OCI-LY1 (cell line): Measurements from ENCODE around the gene HYDIN.

ENCODE experiments used
- H2AFZ ChIP-seq: fragments of 200-600 bp; sonication (generic), shearing (Covaris generic); 2 replicates; pipeline ENCODE4 v1.6.0; 2014; ENCODE audit warnings: antibody characterized with exemption, mild to moderate bottlenecking, low read length
- H3F3A ChIP-seq: fragments of 200-600 bp; sonication (generic), shearing (Covaris generic); 2 replicates; pipeline ENCODE4 v1.6.0; 2014; ENCODE audit warnings: mild to moderate bottlenecking, antibody characterized with exemption, low read length, moderate library complexity; ENCODE audit not compliant: insufficient read depth
- H3K27ac ChIP-seq: fragments of 200-600 bp; sonication (generic); 2 replicates; pipeline ENCODE4 v1.5.1; 2014; ENCODE audit warnings: low read length, mixed run types, mild to moderate bottlenecking, low read depth; ENCODE audit not compliant: poor library complexity, severe bottlenecking
- H3K27me3 ChIP-seq: fragments of 200-600 bp; sonication (generic); 2 replicates; pipeline ENCODE4 v1.6.0; 2014; ENCODE audit warnings: antibody characterized with exemption, mild to moderate bottlenecking, low read length, moderate library complexity; ENCODE audit not compliant: insufficient read depth
- H3K36me3 ChIP-seq: fragments of 200-600 bp; sonication (generic); 2 replicates; pipeline ENCODE4 v1.6.1; 2014; ENCODE audit warnings: mild to moderate bottlenecking, antibody characterized with exemption, low read length, moderate library complexity, mixed read lengths; ENCODE audit not compliant: insufficient read depth
- H3K4me1 ChIP-seq: fragments of 200-600 bp; sonication (generic); 2 replicates; pipeline ENCODE4 v1.5.1; 2014; ENCODE audit warnings: mild to moderate bottlenecking, low read length, moderate library complexity; ENCODE audit not compliant: insufficient read depth, severe bottlenecking
- H3K4me2 ChIP-seq: fragments of 200-600 bp; sonication (generic), shearing (Covaris generic); 2 replicates; pipeline ENCODE4 v1.6.1; 2014; ENCODE audit warnings: low read length
- H3K4me3 ChIP-seq: fragments of 200-600 bp; sonication (generic); 2 replicates; pipeline ENCODE4 v1.5.1; 2014; ENCODE audit warnings: low read length, low read depth, mild to moderate bottlenecking, mixed read lengths; ENCODE audit not compliant: poor library complexity, severe bottlenecking
- H3K79me2 ChIP-seq: fragments of 200-600 bp; shearing (Covaris generic); 2 replicates; pipeline ENCODE4 v1.6.1; 2016; ENCODE audit warnings: mixed run types, low read length, mixed read lengths; ENCODE audit not compliant: insufficient read depth
- H3K9ac ChIP-seq: fragments of 200-600 bp; sonication (generic), shearing (Covaris generic); 2 replicates; pipeline ENCODE4 v1.6.1; 2014; ENCODE audit warnings: mild to moderate bottlenecking, low read length, mixed read lengths
- H3K9me2 ChIP-seq: fragments of 200-600 bp; sonication (generic), shearing (Covaris generic); 2 replicates; pipeline ENCODE4 v1.6.1; 2014; ENCODE audit warnings: low read depth, mild to moderate bottlenecking, low read length, mixed read lengths
- H3K9me3 ChIP-seq: fragments of 200-600 bp; shearing (Covaris generic); 2 replicates; pipeline ENCODE4 v1.6.1; 2014; ENCODE audit warnings: low read length, mixed read lengths
- H4K20me1 ChIP-seq: fragments of 200-600 bp; sonication (generic), shearing (Covaris generic); 2 replicates; pipeline ENCODE4 v1.6.0; 2016; ENCODE audit warnings: mild to moderate bottlenecking, low read length; ENCODE audit not compliant: insufficient read depth
- CTCF ChIP-seq: fragments of 200-600 bp; sonication (generic), shearing (Covaris generic); IDR thresholded peaks from 2 replicates; pipeline ENCODE4 v1.5.1; 2017; ENCODE audit warnings: mild to moderate bottlenecking, antibody characterized with exemption, low read length, moderate library complexity, mixed read lengths
- EZH2 ChIP-seq: fragments of 200-600 bp; sonication (generic), shearing (Covaris generic); IDR thresholded peaks from 2 replicates; pipeline ENCODE4 v1.8.0; 2017; ENCODE audit warnings: borderline replicate concordance, mixed run types, mild to moderate bottlenecking, antibody characterized with exemption, low read length, moderate library complexity, mixed read lengths

HYDIN gene

GRCh38 chr16:71242036-71242435 lies 11.5 kb upstream of the HYDIN start:
- Histone ChIP-seq H3K9ac (no peak overlapping the region), H3K79me2 (no peaks in the 10 kb centered on the region), H4K20me1 (no peaks in the 10 kb centered on the region), H3K36me3 (no peaks in the 10 kb centered on the region), H2AFZ (no peak overlapping the region), H3K27ac (no peak overlapping the region), H3K9me2 (no peaks in the 10 kb centered on the region), H3K9me3 (no peaks in the 10 kb centered on the region), H3K27me3 (no peaks in the 10 kb centered on the region), H3K4me2 (no peak overlapping the region), H3K4me1 (no peaks in the 10 kb centered on the region), H3K4me3 (no peak overlapping the region), H3F3A (no peaks in the 10 kb centered on the region)
- no peak for TF ChIP-seq EZH2
- TF ChIP-seq CTCF, result no peak

- H3K27me3 ChIP-seq, result no peaks in the 10 kb centered on the region
- H3K9me2 ChIP-seq, result no peaks in the 10 kb centered on the region
- H4K20me1 ChIP-seq, result no peaks in the 10 kb centered on the region
- no peak overlapping the region for H3K27ac ChIP-seq
- H2AFZ ChIP-seq, result no peak overlapping the region
- no peak overlapping the region for H3K4me2 ChIP-seq
- peaks cover 8% of the 10 kb centered on the region; the same call in 1 of the 2 replicates for H3K9me3 ChIP-seq
- TF ChIP-seq EZH2 (no peak), CTCF (no peak)
- no peaks in the 10 kb centered on the region for H3K36me3 ChIP-seq
- no peaks in the 10 kb centered on the region for H3K4me1 ChIP-seq
- no peak overlapping the region for H3K9ac ChIP-seq
- no peaks in the 10 kb centered on the region for H3F3A ChIP-seq
- no peak overlapping the region for H3K4me3 ChIP-seq
- H3K79me2 ChIP-seq, result no peaks in the 10 kb centered on the region
Observed at GRCh38 chr16:71229344-71229743, 1.2 kb downstream of the HYDIN start.

- Histone ChIP-seq H3K9me2 (no peaks in the 10 kb centered on the region), H3K36me3 (no peaks in the 10 kb centered on the region)
- no peak for TF ChIP-seq CTCF
- TF ChIP-seq EZH2, result no peak
Observed at GRCh38 chr16:71226229-71227141, 4.0 kb downstream of the HYDIN start.

More at GRCh38 chr16:71226229-71227141, 4.0 kb downstream of the HYDIN start:
- H3K4me2 ChIP-seq, result no peak overlapping the region
- H3K9me3 ChIP-seq, result peaks cover 8% of the 10 kb centered on the region; the same call in 1 of the 2 replicates
- no peak overlapping the region for H3K9ac ChIP-seq
- H3K4me3 ChIP-seq, result no peak overlapping the region
- H4K20me1 ChIP-seq, result no peaks in the 10 kb centered on the region
- no peaks in the 10 kb centered on the region for H3F3A ChIP-seq
- H3K27ac ChIP-seq, result no peak overlapping the region
- H2AFZ ChIP-seq, result no peak overlapping the region
- H3K27me3 ChIP-seq, result no peaks in the 10 kb centered on the region
- H3K4me1 ChIP-seq, result no peaks in the 10 kb centered on the region
- H3K79me2 ChIP-seq, result no peaks in the 10 kb centered on the region
